MCF 10A (cell line): Measurements from ENCODE around the gene UQCC2. TPM values are rescaled to one million over a fixed set of nuclear protein-coding genes. Genes with fewer than 3 reads are reported as not detected.

Source experiments
- BruUV-seq: library from RNA; stranded (reverse); fragments of 400-500 nt; replicated peaks from 2 replicates; lab custom pipeline; 2021; lab: Mats Ljungman, UMichigan
- CTCF ChIA-PET: fragments of 300-600 bp; sonication (Branson Sonifier 250); formaldehyde crosslinking; extraction: SDS; loops from one replicate; lab custom pipeline; 2021; ENCODE audit warnings: antibody characterized with exemption, inconsistent platforms; lab: Yijun Ruan, JAX
- POLR2A ChIA-PET: fragments of 300-600, 350-650 bp; sonication (Branson Sonifier 250); formaldehyde crosslinking; extraction: SDS; loops from one replicate; lab custom pipeline; 2020; ENCODE audit warnings: antibody characterized with exemption, inconsistent platforms; lab: Yijun Ruan, JAX
- DNase-seq: peaks from one replicate; pipeline ENCODE4 v3.0.0-alpha.2; 2018; ENCODE audit not compliant: unreplicated experiment
- H3K27ac Mint-ChIP-seq: one replicate; pipeline ENCODE4 v1.8.0; 2022; ENCODE audit warnings: mild to moderate bottlenecking, low read depth, mixed read lengths; ENCODE audit not compliant: unreplicated experiment
- H3K27me3 Mint-ChIP-seq: one replicate; pipeline ENCODE4 v1.8.0; 2022; ENCODE audit warnings: mixed read lengths; ENCODE audit not compliant: insufficient read depth, unreplicated experiment
- H3K36me3 Mint-ChIP-seq: one replicate; pipeline ENCODE4 v1.8.0; 2022; ENCODE audit warnings: mild to moderate bottlenecking, moderate library complexity, mixed read lengths; ENCODE audit not compliant: insufficient read depth, unreplicated experiment
- H3K4me1 Mint-ChIP-seq: one replicate; pipeline ENCODE4 v1.8.0; 2022; ENCODE audit warnings: mixed read lengths; ENCODE audit not compliant: insufficient read depth, unreplicated experiment
- H3K4me3 Mint-ChIP-seq: one replicate; pipeline ENCODE4 v1.8.0; 2022; ENCODE audit warnings: mild to moderate bottlenecking, moderate library complexity, mixed read lengths; ENCODE audit not compliant: unreplicated experiment
- H3K9me3 Mint-ChIP-seq: one replicate; pipeline ENCODE4 v1.8.0; 2022; ENCODE audit warnings: mixed read lengths; ENCODE audit not compliant: unreplicated experiment
- intact Hi-C: fragments of 100-400 bp; cut with micrococcal nuclease; formaldehyde crosslinking; loops from 2 replicates; pipeline ENCODE4 v1.14.1; 2022
- total RNA-seq: library from RNA; stranded (reverse); gene quantifications from 2 replicates; pipeline ENCODE4 v1.2.3, GENCODE V29; 2022
- TF ChIP-seq, protein P1 (sequence below): fragments of 200-600 bp; IDR thresholded peaks from one replicate; pipeline ENCODE4 v1.8.0; 2022; ENCODE audit warnings: antibody characterized with exemption, mild to moderate bottlenecking; ENCODE audit not compliant: unreplicated experiment

Gene UQCC2
- total RNA-seq, 1 experiment from 2014 or later: 122 TPM

- H3K36me3 Mint-ChIP-seq: no peaks in the 10 kb centered on the region
- no peaks in the 10 kb centered on the region for H3K9me3 Mint-ChIP-seq
- DNase-seq: no peak
- ChIA-PET CTCF (interaction anchor here (1.5 kb wide), 1 partner anchor 8 kb away, joined by 5 read pairs; no protein-coding TSS in a partner anchor), POLR2A (no interaction called here)
- H3K4me3 Mint-ChIP-seq: no peak overlapping the region
- H3K27me3 Mint-ChIP-seq: no peaks in the 10 kb centered on the region
- TF ChIP-seq, protein P1, sequence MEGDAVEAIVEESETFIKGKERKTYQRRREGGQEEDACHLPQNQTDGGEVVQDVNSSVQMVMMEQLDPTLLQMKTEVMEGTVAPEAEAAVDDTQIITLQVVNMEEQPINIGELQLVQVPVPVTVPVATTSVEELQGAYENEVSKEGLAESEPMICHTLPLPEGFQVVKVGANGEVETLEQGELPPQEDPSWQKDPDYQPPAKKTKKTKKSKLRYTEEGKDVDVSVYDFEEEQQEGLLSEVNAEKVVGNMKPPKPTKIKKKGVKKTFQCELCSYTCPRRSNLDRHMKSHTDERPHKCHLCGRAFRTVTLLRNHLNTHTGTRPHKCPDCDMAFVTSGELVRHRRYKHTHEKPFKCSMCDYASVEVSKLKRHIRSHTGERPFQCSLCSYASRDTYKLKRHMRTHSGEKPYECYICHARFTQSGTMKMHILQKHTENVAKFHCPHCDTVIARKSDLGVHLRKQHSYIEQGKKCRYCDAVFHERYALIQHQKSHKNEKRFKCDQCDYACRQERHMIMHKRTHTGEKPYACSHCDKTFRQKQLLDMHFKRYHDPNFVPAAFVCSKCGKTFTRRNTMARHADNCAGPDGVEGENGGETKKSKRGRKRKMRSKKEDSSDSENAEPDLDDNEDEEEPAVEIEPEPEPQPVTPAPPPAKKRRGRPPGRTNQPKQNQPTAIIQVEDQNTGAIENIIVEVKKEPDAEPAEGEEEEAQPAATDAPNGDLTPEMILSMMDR: no peak
- no peak overlapping the region for H3K27ac Mint-ChIP-seq
- intact Hi-C loops: no loop called here
- BruUV-seq: no TSS peak
- peaks cover 38% of the 10 kb centered on the region for H3K4me1 Mint-ChIP-seq
Observed at GRCh38 chr6:33754222-33754621, 42.7 kb upstream of the UQCC2 start.

- ChIA-PET CTCF (interaction anchor here (0.7 to 12.4 kb wide), 4 partner anchors 8 to 326 kb away, joined by 3 to 228 read pairs (median 13); partner anchors contain the start of gene UQCC2), POLR2A (no interaction called here)
- no peaks in the 10 kb centered on the region for H3K27me3 Mint-ChIP-seq
- no TSS peak for BruUV-seq
- intact Hi-C loops: no loop called here
- TF ChIP-seq, protein P1: no peak
- H3K4me1 Mint-ChIP-seq: peaks cover 39% of the 10 kb centered on the region
- H3K27ac Mint-ChIP-seq: peak overlapping the region; percentile 58
- H3K4me3 Mint-ChIP-seq: no peak overlapping the region
- H3K9me3 Mint-ChIP-seq: no peaks in the 10 kb centered on the region
- no peaks in the 10 kb centered on the region for H3K36me3 Mint-ChIP-seq
- no peak for DNase-seq
Observed at GRCh38 chr6:33752646-33753015, 41.1 kb upstream of the UQCC2 start.

DNA sequence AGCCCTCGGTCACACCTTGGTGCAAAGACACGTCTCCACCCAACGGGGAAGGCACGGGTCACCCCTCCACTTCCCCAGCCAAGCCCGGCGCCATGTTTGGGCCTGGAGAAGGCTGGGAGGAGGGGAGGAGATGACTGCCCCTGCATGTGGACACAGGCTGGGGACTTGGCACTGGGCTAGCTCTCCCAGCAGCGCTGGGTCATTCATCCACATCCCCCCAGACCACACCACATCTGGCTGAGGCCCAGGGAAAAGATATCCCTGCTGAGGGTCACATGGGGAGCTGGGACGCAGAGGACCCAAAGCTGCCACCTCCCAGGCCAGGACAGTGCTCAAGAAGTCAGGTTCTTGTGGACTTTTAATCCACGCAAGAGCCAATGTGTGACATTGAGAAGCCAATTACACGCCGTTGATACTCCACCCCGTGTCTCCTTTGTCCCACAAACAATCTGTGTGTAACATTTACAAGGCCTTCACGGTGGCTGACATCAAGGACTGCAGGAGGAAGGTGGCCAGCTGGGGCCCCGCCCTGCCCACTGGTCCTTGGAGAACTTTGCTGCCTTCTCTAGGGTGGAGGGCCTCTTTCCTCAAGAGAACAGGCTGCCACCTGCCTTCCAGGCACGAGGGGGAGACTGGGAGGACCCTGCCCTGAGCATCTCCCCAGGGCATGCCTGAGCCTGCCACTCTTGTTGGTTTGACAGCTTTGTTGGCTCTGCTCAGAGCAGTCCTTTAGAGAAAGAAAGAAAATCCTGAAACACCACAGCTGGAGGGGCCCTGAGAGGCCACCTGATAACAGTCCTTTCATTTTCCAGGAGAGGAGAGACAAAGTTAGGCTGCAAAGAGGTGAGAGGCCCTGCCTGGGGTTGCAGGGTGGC lies 40.5 kb upstream of the UQCC2 start:
- no peaks in the 10 kb centered on the region for H3K9me3 Mint-ChIP-seq
- H3K27ac Mint-ChIP-seq: peak overlapping the region; percentile 61
- ChIA-PET CTCF (interaction anchor here (0.7 to 12.4 kb wide), 5 partner anchors 8 to 327 kb away, joined by 3 to 228 read pairs (median 6); partner anchors contain the start of gene UQCC2), POLR2A (interaction anchor here (0.6 to 1.5 kb wide), 6 partner anchors 15 to 219 kb away, joined by 3 to 5 read pairs (median 3); partner anchors contain the start of gene UQCC2)
- H3K4me3 Mint-ChIP-seq: no peak overlapping the region
- DNase-seq: peak; percentile 38
- no TSS peak for BruUV-seq
- no peaks in the 10 kb centered on the region for H3K36me3 Mint-ChIP-seq
- H3K4me1 Mint-ChIP-seq: peaks cover 39% of the 10 kb centered on the region
- TF ChIP-seq, protein P1: no peak
- H3K27me3 Mint-ChIP-seq: no peaks in the 10 kb centered on the region
- intact Hi-C loops: no loop called here

DNA sequence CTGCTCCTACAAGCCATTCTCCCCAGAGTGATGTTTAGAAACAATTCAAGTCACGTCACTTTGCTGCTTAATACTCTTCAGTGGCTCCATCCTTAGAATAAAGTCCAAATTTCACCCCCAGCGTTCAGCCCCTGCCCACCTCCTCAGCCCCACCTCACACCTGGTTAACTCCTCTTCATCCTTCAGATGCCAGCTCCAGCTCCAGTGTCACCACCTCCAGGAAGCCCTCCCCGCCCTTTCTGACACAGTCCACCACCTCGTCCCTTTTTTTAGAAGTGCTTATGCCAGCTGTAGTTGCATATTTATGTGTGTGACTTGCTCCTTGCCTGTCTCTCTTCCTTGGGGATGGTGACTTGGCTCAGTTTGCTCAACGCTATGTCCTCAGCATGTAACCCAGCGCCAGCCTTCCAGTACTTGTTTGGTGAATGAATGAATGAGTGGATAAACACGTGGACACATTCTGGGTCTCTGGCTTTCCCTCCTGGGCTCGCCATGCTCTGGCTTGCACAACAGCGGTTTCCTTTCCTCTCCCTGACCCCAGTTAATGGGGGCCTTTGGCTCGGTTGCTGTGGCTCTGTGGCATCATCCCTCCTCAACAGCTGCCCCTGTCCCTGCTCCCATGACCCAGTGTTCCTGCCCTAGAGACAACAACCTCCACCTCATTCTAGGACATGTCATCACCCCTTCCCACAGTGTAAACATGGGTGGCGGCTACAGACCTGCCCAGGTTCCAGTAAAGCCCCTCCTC lies 38.9 kb upstream of the UQCC2 start:
- TF ChIP-seq, protein P1: no peak
- H3K36me3 Mint-ChIP-seq: no peaks in the 10 kb centered on the region
- no TSS peak for BruUV-seq
- H3K9me3 Mint-ChIP-seq: no peaks in the 10 kb centered on the region
- intact Hi-C loops: no loop called here
- no peak overlapping the region for H3K4me3 Mint-ChIP-seq
- no peak for DNase-seq
- H3K27me3 Mint-ChIP-seq: no peaks in the 10 kb centered on the region
- H3K27ac Mint-ChIP-seq: peak overlapping the region; percentile 61
- peaks cover 48% of the 10 kb centered on the region for H3K4me1 Mint-ChIP-seq
- POLR2A ChIA-PET: interaction anchor here (0.7 to 1.5 kb wide), 6 partner anchors 9 to 197 kb away, joined by 3 to 5 read pairs (median 3); no protein-coding TSS in a partner anchor
- CTCF ChIA-PET: interaction anchor here (0.5 to 12.4 kb wide), 6 partner anchors 13 to 403 kb away, joined by 3 to 228 read pairs (median 5); partner anchors contain the start of gene UQCC2
